PFSK-1 (cell line): Measurements from ENCODE around the gene VPS52.

Source experiments
- POLR2AphosphoS5 ChIP-seq: IDR thresholded peaks from 2 replicates; pipeline ENCODE4 v1.6.1; 2012; ENCODE audit warnings: low read depth, mild to moderate bottlenecking, control low read depth, low read length, moderate library complexity
- REST ChIP-seq, 2 experiments: IDR thresholded peaks; 2 replicates each; pipeline versions ENCODE4 v1.6.1 to v1.8.0; 2011 to 2012; ENCODE audit warnings: low read depth in 2 of 2, low read length in 2 of 2, control low read depth in 1 of 2, inconsistent platforms in 1 of 2, mild to moderate bottlenecking in 1 of 2, moderate library complexity in 1 of 2; ENCODE audit not compliant: insufficient read depth in 1 of 2

GRCh38 chr6:33236852-33237251, 34.8 kb downstream of the VPS52 start:
- no peak for TF ChIP-seq REST (IDR thresholded peaks at IDR 0.05; ENCODE audit: insufficient read depth in 1 of 2, low read depth in 2 of 2, low read length in 2 of 2)
- no peak for TF ChIP-seq POLR2AphosphoS5
